Muscle of back (tissue), 11 donors: ENCODE data around the gene DOCK9. TPM values are rescaled to one million over a fixed set of nuclear protein-coding genes. Genes with fewer than 3 reads are reported as not detected.

ENCODE experiments used
- DNase-seq, 3 donors: peaks; one replicate each; pipeline versions ENCODE4 v3.0.0 to v3.0.0-alpha.2; 2013
- polyA plus RNA-seq, 10 donors: library from polyadenylated mRNA; unstranded; fragments of 120-200 nt; gene quantifications; one replicate each; pipeline ENCODE4 v1.2.1, GENCODE V29; 2013; ENCODE audit not compliant: insufficient read length in 10 of 10

DOCK9 gene
- polyA plus RNA-seq, 10 donors = 71.2 to 160 (median 102) TPM

- DNase-seq = no peak
These were observed 21.7 kb upstream of the DOCK9 start for GRCh38 chr13:98999639-98999952.

- DNase-seq = peak; percentile 51 to 84 (median 62)
These were observed 21.2 kb upstream of the DOCK9 start for GRCh38 chr13:98998831-98999638.

- peak in 1 of 3 donors; percentile 30 for DNase-seq
These were observed 20.1 kb upstream of the DOCK9 start for GRCh38 chr13:98997738-98998641.

- DNase-seq = no peak
These were observed 19.3 kb upstream of the DOCK9 start for GRCh38 chr13:98997011-98997730.

- DNase-seq = no peak
These were observed 18.2 kb upstream of the DOCK9 start for GRCh38 chr13:98996046-98996445.

GRCh38 chr13:98994896-98995295 lies 17.0 kb upstream of the DOCK9 start:
- no peak for DNase-seq

GRCh38 chr13:98994080-98994479 lies 16.2 kb upstream of the DOCK9 start:
- DNase-seq = no peak

- DNase-seq = no peak
These were observed 14.5 kb upstream of the DOCK9 start for GRCh38 chr13:98992355-98992754.

- DNase-seq = no peak
These were observed 12.8 kb upstream of the DOCK9 start for GRCh38 chr13:98990701-98991100.

GRCh38 chr13:98989469-98990235 lies 11.8 kb upstream of the DOCK9 start:
- no peak for DNase-seq

- DNase-seq = no peak
These were observed 10.9 kb upstream of the DOCK9 start for GRCh38 chr13:98988780-98989179.

- DNase-seq = no peak
These were observed 10.4 kb upstream of the DOCK9 start for GRCh38 chr13:98988277-98988676.

GRCh38 chr13:98987275-98987674 lies 9.4 kb upstream of the DOCK9 start:
- DNase-seq = no peak

GRCh38 chr13:98986226-98986846 lies 8.5 kb upstream of the DOCK9 start:
- no peak for DNase-seq

- no peak for DNase-seq
These were observed 7.7 kb upstream of the DOCK9 start for GRCh38 chr13:98985591-98985990.

GRCh38 chr13:98984983-98985382 lies 7.1 kb upstream of the DOCK9 start:
- no peak for DNase-seq

- no peak for DNase-seq
These were observed 6.3 kb upstream of the DOCK9 start for GRCh38 chr13:98984118-98984517.

- no peak for DNase-seq
These were observed 5.3 kb upstream of the DOCK9 start for GRCh38 chr13:98983182-98983581.

GRCh38 chr13:98981369-98982080 lies 3.7 kb upstream of the DOCK9 start:
- DNase-seq = no peak

- no peak for DNase-seq
These were observed 1.3 kb upstream of the DOCK9 start for GRCh38 chr13:98979012-98979660.
